Gastrocnemius medialis (tissue), 4 donors: ENCODE measurements around the gene CD63.

Source experiments
- POLR2A ChIP-seq, 2 donors: fragments of 450-650 bp; IDR thresholded peaks; one replicate each; pipeline ENCODE4 v1.6.1; 2017; ENCODE audit warnings: antibody characterized with exemption in 2 of 2, mild to moderate bottlenecking in 2 of 2, moderate library complexity in 2 of 2
- TF ChIP-seq, protein P1 (sequence below), 5 experiments: fragments of 450-650 bp in 3 of 5; fragments of 200-600 bp in 2 of 5; sonication (generic) in 2 of 5; IDR thresholded peaks in 4 of 5; conservative IDR thresholded peaks in 1 of 5; 1 replicate in 4 of 5; 2 replicates in 1 of 5; pipeline ENCODE4 v1.5.1; 2016 to 2019; ENCODE audit warnings: antibody characterized with exemption in 5 of 5, mild to moderate bottlenecking in 3 of 5, moderate library complexity in 3 of 5

DNA sequence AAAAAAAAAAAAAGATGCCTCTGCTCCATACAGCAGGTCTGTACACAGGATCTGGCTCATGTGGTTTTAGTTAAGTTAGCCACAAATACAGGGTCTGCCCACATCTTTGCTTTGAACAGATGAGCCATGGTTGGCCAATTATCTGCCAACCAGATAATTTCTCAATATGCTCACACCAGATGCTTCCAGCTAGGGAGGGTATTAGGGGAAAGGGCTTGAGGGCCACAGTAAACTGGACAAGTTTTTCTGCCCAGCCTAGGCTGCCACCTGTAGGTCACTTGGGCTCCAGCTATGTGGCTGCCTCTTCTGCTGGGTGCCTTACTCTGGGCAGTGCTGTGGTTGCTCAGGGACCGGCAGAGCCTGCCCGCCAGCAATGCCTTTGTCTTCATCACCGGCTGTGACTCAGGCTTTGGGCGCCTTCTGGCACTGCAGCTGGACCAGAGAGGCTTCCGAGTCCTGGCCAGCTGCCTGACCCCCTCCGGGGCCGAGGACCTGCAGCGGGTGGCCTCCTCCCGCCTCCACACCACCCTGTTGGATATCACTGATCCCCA is 7.8 kb downstream of the CD63 start:
- TF ChIP-seq, protein P1, sequence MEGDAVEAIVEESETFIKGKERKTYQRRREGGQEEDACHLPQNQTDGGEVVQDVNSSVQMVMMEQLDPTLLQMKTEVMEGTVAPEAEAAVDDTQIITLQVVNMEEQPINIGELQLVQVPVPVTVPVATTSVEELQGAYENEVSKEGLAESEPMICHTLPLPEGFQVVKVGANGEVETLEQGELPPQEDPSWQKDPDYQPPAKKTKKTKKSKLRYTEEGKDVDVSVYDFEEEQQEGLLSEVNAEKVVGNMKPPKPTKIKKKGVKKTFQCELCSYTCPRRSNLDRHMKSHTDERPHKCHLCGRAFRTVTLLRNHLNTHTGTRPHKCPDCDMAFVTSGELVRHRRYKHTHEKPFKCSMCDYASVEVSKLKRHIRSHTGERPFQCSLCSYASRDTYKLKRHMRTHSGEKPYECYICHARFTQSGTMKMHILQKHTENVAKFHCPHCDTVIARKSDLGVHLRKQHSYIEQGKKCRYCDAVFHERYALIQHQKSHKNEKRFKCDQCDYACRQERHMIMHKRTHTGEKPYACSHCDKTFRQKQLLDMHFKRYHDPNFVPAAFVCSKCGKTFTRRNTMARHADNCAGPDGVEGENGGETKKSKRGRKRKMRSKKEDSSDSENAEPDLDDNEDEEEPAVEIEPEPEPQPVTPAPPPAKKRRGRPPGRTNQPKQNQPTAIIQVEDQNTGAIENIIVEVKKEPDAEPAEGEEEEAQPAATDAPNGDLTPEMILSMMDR (IDR thresholded peaks at IDR 0.05 in 4 of 5, conservative IDR thresholded peaks at IDR 0.05 in 1 of 5): peak; percentile 74 to 82 (median 78)
- TF ChIP-seq POLR2A (IDR thresholded peaks at IDR 0.05): no peak
